ENCODE data around the gene NAB2.
"Not testable (repeated sequence)": the region's sequence is repeated elsewhere in the genome, so short reads cannot be mapped to it uniquely, and the experiment has no call there.

Gene NAB2

GRCh38 chr12:57116580-57117281 lies 27.8 kb downstream of the NAB2 start:
- no peak for DNase-seq

- DNase-seq: no peak
Measured at GRCh38 chr12:57118711-57119271, 29.9 kb downstream of the NAB2 start.

GRCh38 chr12:57119294-57120085 lies 30.6 kb downstream of the NAB2 start:
- DNase-seq: no peak

GRCh38 chr12:57120718-57121117 lies 31.8 kb downstream of the NAB2 start:
- not testable (repeated sequence) for DNase-seq

GRCh38 chr12:57123813-57124212 lies 34.9 kb downstream of the NAB2 start:
- no peak for DNase-seq

- peak; percentile 68 for DNase-seq
Measured at GRCh38 chr12:57124261-57124877, 35.5 kb downstream of the NAB2 start.

GRCh38 chr12:57126061-57126460 lies 37.1 kb downstream of the NAB2 start:
- DNase-seq: no peak

GRCh38 chr12:57126561-57126960 lies 37.6 kb downstream of the NAB2 start:
- no peak for DNase-seq

GRCh38 chr12:57127101-57127725 lies 38.3 kb downstream of the NAB2 start:
- peak; percentile 32 for DNase-seq

- peak; percentile 69 for DNase-seq
Measured at GRCh38 chr12:57127726-57128518, 39.0 kb downstream of the NAB2 start, which contains the start of gene LRP1. LRP1 (plus strand) TSS chr12:57128483; CDS start chr12:57128965, 482 bp downstream.

GRCh38 chr12:57128519-57129247 lies 39.8 kb downstream of the NAB2 start:
- DNase-seq: no peak

GRCh38 chr12:57129321-57129842 lies 40.5 kb downstream of the NAB2 start:
- no peak for DNase-seq

GRCh38 chr12:57129889-57130288 lies 41.0 kb downstream of the NAB2 start:
- no peak for DNase-seq

- DNase-seq: no peak
Measured at GRCh38 chr12:57130941-57131340, 42.0 kb downstream of the NAB2 start.

- no peak for DNase-seq
Measured at GRCh38 chr12:57131896-57132744, 43.2 kb downstream of the NAB2 start.

- DNase-seq: no peak
Measured at GRCh38 chr12:57133013-57133569, 44.2 kb downstream of the NAB2 start.

GRCh38 chr12:57133916-57134315 lies 45.0 kb downstream of the NAB2 start:
- no peak for DNase-seq

- no peak for DNase-seq
Measured at GRCh38 chr12:57134949-57135348, 46.0 kb downstream of the NAB2 start.

- DNase-seq: no peak
Measured at GRCh38 chr12:57135527-57136326, 46.8 kb downstream of the NAB2 start.
